GM12873 (cell line): ENCODE data around the gene HSP90B1.

Experiments used
- CTCF ChIP-seq: IDR thresholded peaks from 2 replicates; pipeline ENCODE4 v1.5.1; 2012; ENCODE audit warnings: low read depth, mild to moderate bottlenecking, moderate library complexity, low read length, control low read depth; ENCODE audit not compliant: insufficient read depth; ENCODE audit errors: missing control alignments

HSP90B1 gene

GRCh38 chr12:103929784-103930033 is 501 bp upstream of the HSP90B1 start:
- TF ChIP-seq CTCF: no peak

- no peak for TF ChIP-seq CTCF
Observed at GRCh38 chr12:103930787-103931735, 851 bp downstream of the HSP90B1 start.

- TF ChIP-seq CTCF: no peak
Observed at GRCh38 chr12:103933237-103933636, 3.0 kb downstream of the HSP90B1 start.

- no peak for TF ChIP-seq CTCF
Observed at GRCh38 chr12:103936679-103937078, 6.5 kb downstream of the HSP90B1 start.

GRCh38 chr12:103944964-103945363 is 14.8 kb downstream of the HSP90B1 start:
- TF ChIP-seq CTCF: no peak

GRCh38 chr12:103947871-103948555 is 17.8 kb downstream of the HSP90B1 start:
- TF ChIP-seq CTCF: no peak

- no peak for TF ChIP-seq CTCF
Observed at GRCh38 chr12:103948746-103949406, 18.7 kb downstream of the HSP90B1 start.
